CD4-positive, alpha-beta T cell treated with Interleukin-15 for 4 hours (primary cell): ENCODE data around the gene CD47.
A peak's percentile ranks its signal among the peaks of the same experiment; 100 is the strongest.

Source experiments
- DNase-seq: peaks from one replicate; pipeline ENCODE4 v3.0.0-alpha.2; 2020; ENCODE audit warnings: low spot score

Gene CD47

DNA sequence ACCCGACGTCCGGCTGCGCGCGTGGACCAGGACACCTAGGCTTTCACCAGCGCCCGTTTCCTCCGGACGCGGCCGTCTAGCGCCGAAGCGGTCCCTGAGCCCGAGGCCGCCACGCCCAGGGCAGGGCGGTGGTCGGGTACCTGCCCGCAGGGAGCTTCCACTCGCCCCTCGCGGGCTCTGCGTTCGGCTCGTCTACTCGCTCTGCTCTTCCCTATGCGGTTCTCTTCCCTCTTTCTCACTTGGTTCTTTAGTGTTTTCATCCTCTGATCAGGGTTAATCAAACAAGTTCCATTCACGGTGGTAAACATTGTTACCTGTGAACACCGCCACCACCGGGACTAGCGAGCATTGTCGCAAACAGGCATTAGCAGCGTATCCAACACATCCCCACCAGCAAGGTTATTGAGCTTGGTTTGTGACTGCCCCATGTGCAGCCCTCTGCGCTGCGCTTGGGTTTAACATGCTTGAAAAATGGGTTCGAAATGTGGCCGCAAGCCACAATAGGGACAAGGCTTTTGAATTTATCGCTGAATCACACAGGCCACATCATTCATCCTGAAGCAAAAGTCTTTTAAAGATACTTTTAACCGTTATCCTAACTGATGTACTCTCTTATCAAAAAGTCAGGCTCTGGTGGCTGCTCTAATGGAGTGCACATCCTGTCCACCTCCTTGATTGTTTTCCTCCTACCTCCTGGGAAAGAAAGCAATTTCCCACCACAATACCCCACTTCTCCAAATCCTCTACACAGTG, 843 bp upstream of the CD47 start:
- peak; percentile 30 for DNase-seq

DNA sequence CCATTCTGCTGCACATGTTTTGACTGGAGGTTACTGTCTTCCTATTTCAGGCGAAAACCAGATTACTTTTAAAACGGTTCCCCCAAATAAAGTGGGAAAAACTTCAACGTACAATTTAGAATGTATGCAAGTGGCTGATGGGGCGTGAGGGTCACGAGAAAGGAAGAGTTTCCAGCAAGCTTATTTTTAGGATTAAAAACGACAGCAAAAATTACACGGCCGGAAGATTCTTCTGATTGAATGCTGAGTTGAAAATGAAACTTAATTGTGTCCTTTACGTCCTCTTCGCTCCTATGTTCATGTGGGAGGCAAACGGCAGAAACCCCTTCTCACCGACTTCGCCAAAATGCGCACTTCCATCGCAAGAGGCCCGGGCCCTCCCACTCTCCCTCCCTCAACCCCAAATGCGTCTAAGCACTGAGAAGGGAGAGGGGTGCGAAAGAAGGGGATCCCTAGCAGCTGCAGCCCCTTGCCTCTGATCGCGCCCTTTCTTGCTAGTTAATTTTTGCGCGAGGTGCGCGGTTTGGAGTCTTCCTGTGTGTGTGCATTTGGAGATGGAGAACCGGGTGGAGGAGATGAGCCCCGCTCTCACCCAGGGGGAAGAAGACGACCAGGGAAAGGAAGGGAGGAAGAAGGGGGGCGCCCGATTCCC, 656 bp downstream of the CD47 start:
- peak; percentile 46 for DNase-seq

DNA sequence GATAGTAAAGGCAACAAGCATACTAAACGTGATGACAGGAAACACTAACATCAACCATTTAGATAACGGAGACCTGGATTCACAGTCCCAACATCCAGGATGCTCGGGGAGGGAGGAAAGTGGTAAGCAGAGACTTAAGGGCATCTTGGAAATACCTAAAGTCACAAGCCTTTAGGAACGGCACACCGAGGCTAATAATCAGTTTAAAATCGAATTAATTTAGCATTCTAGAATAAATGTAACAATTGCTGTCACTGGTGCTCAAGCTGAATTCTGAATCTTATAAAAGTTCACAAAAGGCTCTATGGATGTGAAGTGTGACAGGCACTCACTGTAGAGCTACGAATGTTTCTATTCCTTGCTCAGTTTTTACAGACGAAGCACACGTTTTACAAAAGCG, 1.3 kb downstream of the CD47 start:
- no peak for DNase-seq

GRCh38 chr3:108088697-108089096, 2.1 kb downstream of the CD47 start:
- DNase-seq: peak; percentile 51

DNA sequence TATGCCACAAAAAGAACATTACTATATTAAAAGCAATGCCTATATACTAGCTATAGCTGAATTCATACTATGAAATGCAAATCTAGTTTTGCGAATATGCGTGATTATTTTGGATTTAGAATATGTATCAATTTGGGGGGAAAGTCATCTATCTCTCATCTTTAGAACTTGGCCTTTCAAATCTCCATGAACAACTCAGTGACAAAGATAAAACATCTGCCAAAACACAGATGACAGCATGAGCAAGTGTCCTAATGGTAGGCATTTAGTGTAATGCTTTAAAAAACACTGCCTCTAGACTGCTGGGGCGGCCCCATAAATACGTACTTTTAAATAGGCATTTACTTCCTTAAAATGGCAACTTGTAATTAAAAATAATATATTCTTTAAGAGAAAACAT, 2.7 kb downstream of the CD47 start:
- DNase-seq: no peak

GRCh38 chr3:108086653-108087052, 4.2 kb downstream of the CD47 start:
- DNase-seq: no peak

- DNase-seq: no peak
These were observed 5.0 kb downstream of the CD47 start for GRCh38 chr3:108085810-108086350.

GRCh38 chr3:108085370-108085769, 5.5 kb downstream of the CD47 start:
- DNase-seq: no peak

DNA sequence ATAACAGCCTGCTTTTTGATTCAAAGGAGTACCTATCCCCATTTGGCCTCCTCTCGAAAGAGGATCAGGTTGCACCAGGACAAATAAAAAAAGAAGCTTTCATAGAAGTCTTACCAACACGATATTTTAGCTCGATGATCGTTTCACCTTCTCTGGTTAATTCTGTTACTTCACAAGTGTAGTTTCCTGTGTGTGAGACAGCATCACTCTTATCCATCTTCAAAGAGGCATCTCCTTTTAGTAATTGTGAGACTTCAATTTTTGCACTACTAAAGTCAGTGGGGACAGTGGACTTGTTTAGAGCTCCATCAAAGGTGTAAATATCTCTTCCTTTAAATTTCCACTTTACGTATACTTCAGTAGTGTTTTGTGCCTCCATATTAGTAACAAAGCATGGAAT, 11.0 kb downstream of the CD47 start:
- DNase-seq: peak; percentile 17

- no peak for DNase-seq
These were observed 11.8 kb downstream of the CD47 start for GRCh38 chr3:108079043-108079442.

DNA sequence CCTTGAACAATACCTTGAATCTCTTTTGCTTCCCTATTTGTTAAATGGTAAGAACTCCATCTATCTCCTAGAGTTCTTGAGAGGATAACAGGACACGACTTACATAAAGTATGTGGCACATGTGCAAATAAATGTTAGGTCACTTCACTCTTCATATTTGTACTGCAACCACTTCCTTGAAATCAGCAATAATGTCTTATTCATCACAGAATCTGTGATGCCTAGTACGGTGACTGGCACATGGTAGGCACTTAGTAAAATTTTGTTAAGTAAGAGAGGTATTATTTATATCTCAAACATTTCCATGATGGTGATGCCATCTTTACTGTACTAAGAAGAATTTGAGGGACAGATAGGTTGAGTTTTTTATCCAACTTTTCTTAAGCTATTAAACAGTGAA, 14.3 kb downstream of the CD47 start:
- no peak for DNase-seq

GRCh38 chr3:108073764-108074431, 16.9 kb downstream of the CD47 start:
- no peak for DNase-seq

DNA sequence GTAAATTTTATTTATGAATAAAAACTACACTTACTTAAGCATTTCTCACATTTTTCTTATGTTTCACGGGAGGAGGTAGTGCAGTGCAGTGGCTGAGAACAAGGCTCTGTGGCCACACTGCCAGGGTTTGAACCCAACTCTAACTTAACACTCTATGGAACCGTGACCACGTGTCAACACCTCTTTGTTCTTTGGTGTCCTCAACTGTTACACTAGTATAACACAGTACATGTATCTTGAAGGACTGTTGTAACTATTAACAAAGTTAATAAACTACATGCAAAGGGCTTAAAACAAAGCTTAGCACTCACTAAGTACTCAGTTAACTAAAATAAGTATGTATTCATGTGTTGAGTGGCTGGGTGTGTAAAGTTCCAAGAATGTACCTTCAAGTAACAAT, 19.5 kb downstream of the CD47 start:
- peak; percentile 16 for DNase-seq

DNA sequence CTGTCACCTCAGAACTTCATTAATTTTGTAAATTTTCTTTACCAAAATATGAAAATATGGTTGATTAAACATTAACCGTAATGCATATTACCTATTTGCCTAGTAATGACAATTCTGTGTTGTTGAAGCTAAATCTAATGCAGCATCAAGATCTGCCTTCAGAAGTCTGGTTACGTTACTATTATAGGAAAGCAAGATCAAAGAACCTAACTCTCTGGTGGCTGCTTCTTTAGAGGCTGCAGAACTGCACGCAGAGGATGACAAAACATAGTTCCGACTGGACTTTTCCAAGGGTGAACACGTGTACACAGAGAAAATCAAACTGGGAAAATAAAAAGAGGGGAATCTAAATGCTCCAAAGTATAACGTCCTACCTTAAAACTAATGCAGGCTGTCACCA, 20.5 kb downstream of the CD47 start:
- no peak for DNase-seq

DNA sequence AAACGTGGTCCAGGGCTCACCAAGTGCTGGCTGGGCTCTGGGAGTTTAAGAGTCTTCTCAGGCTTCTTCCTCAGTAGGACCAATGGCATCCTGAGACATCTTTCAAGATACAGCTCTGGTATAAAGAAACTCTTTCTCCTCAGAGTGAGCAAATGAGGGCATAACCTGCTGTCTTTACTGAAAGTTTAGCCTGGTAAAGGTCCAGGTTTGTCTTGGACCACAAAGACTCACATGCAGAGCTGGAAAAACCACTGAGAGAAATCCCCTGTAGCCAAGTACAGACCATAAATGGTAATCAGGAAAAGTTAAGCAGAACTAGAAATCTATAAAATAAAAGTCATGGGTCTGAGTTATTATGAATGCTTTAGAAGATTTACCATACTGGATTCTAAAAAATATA, 23.1 kb downstream of the CD47 start:
- DNase-seq: no peak

GRCh38 chr3:108065096-108065495, 25.7 kb downstream of the CD47 start:
- no peak for DNase-seq

DNA sequence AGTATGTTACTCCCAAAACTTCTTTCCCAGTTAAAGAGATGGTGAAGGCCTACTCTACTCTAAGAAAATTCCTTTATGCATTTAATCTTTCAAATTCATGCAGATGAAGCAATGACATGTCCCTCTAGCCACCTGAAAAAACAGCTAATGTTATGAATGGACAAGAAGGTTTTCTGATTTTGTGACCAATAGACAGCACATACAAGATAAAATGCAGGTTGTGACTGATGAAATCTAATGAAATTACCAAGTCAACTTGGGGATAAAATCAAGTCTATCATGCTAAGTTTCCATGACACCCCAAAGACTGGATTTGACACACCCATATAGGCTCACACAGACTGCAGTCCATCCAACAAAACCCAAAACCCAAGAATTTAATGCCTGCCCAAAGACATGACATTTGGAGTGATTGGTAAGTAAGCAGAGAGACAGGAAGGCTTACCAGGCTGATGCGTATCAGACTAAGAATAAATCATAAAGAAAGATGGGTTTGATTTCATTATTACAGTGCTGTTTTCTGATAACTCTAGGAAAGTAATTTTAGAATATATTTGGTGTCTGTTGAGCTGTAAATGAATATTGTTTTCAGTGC, 26.4 kb downstream of the CD47 start:
- DNase-seq: no peak

DNA sequence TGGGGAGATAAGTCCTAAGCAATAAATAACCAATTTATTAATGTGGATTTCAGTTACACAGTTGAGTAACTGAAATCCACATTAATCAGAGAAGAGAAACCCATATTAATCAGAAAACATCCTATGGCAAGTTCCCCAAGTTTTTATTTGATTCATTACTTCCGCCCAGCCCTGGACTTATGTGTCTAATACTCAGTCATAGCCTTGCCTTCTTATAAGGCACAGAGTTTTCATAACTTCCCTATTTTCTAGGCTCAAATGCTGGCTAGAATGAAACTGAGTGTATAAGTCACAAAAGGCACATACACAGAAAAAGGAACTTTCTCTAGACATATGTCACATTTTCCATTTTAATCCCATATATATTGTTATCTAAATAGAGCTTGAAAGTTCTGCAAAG, 28.8 kb downstream of the CD47 start:
- DNase-seq: no peak

GRCh38 chr3:108060331-108060730, 30.5 kb downstream of the CD47 start:
- no peak for DNase-seq

- DNase-seq: no peak
These were observed 34.9 kb downstream of the CD47 start for GRCh38 chr3:108055931-108056330.

GRCh38 chr3:108054935-108055334, 35.9 kb downstream of the CD47 start:
- DNase-seq: no peak

GRCh38 chr3:108053483-108053882, 37.3 kb downstream of the CD47 start:
- no peak for DNase-seq

DNA sequence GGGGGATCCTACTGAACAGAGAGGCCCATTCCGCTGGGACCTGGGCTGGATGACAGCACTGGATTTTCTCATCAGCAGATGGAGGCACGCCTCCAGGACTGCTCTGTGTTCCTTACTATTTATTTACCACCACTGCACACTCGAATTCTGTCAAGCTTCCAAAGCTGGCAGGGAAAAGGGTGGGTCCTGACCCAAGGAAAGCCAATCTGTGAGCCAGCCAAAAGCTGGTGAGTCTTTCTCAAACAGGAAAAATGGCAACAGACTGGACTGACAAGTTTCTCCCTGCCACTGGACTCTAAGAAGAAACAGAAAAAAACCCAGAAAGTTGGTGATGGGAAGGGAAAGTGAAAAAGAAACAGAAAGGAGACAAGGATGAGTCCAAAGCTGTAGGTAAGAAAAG, 37.8 kb downstream of the CD47 start:
- DNase-seq: no peak
